ENCODE data around the gene ARID3A. TPM values are rescaled to one million over a fixed set of nuclear protein-coding genes. Genes with fewer than 3 reads are reported as not detected.
A peak's percentile ranks its signal among the peaks of the same experiment; 100 is the strongest.
"Not testable (repeated sequence)": the region's sequence is repeated elsewhere in the genome, so short reads cannot be mapped to it uniquely, and the experiment has no call there.

The ARID3A gene
- total RNA-seq, 1 donor from 2014 or later, result 5.0 TPM

DNA sequence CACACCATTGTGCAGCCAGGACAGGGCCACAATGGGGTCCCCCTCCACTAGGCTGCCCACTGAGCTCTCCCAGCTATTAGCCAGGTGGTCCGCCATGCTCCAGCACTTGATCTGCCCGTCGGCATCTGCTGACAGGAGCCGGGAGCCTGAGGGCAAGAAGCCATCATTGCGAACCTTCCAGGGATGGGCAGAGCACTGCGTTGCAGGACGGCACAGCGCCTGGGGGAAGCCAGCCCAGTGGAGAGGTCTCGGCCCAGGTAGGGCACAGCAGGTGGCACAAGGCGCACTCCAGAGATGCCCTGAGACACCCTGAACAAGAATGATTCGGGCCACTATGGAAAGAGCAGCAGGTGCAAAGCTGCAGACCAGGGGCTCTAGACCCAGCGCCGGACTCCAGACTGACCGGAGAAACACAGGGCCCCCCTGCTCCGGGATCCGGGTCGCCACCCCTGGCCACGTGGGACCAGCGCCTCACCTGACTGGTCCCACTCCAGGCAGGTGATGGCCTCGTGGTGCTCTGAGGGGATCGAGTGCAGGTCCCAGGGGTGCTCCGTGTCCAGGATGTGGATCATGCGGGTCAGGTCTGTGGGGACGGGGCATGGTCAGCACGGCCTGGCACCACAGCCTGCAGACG, 36.1 kb upstream of the ARID3A start:
- ATAC-seq (ENCODE audit: poor library complexity), result no peak
- intact Hi-C loops (cut with DNase I), result no loop called here
- no peak for DNase-seq

DNA sequence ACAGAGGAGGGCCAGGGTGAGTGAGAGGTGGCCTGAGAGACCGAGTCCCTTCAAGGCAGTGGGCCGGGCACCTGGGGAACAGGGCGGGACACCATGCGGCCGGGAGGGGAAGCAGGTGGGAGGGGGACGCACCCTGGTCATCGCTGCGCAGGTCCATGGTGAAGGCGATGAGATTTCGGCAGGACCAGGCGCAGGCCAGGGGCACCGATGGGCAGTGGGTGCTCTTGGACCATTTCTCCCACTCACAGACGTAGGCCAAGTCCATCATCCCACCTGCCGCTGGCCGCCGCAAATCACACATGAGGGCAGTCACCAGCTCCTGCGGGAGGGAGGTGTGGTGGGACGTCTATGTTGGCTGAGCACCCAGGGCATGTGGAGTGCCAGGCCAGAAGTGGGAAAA, 35.0 kb upstream of the ARID3A start:
- no peak for DNase-seq
- intact Hi-C loops (cut with DNase I), result no loop called here
- no peak for ATAC-seq (ENCODE audit: poor library complexity)

DNA sequence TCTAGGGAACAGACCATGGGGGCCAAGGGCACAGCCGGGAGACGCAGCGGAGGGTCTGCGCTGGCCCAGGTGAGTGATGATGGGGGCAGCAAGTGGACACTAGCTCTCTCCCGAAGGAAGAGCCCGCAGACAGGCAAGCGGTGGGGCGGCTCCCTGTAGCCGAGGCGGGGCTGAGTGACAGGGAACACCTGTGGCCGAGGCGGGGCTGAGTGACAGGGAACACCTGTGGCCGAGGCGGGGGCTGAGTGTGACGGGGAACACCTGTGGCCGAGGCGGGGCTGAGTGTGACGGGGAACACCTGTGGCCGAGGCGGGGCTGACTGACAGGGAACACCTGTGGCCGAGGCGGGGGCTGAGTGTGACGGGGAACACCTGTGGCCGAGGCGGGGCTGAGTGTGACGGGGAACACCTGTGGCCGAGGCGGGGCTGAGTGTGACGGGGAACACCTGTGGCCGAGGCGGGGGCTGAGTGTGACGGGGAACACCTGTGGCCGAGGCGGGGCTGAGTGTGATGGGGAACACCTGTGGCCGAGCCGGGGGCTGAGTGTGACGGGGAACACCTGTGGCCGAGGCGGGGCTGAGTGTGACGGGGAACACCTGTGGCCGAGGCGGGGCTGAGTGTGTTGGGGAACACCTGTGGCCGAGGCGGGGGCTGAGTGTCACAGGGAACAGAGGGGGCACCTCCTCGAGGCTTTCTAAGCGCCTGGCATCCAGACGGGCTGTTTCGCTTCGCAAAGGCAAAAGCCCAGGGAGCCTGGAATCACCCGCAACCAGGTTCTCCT, 34.2 kb upstream of the ARID3A start:
- DNase-seq; ATAC-seq (ENCODE audit: poor library complexity); intact Hi-C loops (cut with DNase I): not testable (repeated sequence)

DNA sequence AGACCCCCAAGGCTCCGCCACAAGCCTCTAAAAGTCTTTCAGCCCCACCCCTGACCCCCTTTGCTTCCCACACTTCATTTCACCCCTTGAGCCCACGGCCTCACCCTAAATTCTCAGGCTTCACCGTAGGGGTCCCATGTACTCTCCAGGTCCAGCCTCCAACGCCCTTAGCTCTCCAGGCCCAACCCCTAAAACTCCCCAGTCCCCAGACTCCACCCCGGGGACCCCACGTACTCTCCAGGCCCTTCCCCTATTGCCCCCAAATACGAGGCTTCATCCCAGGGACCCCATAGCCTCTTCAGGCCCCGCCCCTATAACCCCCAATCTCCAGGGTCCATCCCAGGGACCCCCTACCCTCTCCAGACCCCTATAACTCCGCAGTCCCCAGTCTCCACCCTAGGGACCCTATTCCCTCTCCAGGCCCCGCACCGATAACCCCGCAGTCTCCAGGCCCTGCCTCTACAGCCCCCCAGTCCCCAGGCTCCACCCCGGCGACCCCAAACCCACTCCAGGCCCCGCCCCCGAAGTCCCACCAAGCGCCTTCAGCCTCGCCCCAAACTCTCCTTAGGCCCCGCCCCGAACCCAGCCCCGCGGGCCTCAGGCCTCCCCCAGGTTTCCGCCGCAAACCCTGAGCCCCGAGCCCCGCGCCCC, 33.5 kb upstream of the ARID3A start:
- DNase-seq (peak; percentile 62), ATAC-seq (ENCODE audit: poor library complexity) (no peak)
- intact Hi-C loops (cut with DNase I), result no loop called here

DNA sequence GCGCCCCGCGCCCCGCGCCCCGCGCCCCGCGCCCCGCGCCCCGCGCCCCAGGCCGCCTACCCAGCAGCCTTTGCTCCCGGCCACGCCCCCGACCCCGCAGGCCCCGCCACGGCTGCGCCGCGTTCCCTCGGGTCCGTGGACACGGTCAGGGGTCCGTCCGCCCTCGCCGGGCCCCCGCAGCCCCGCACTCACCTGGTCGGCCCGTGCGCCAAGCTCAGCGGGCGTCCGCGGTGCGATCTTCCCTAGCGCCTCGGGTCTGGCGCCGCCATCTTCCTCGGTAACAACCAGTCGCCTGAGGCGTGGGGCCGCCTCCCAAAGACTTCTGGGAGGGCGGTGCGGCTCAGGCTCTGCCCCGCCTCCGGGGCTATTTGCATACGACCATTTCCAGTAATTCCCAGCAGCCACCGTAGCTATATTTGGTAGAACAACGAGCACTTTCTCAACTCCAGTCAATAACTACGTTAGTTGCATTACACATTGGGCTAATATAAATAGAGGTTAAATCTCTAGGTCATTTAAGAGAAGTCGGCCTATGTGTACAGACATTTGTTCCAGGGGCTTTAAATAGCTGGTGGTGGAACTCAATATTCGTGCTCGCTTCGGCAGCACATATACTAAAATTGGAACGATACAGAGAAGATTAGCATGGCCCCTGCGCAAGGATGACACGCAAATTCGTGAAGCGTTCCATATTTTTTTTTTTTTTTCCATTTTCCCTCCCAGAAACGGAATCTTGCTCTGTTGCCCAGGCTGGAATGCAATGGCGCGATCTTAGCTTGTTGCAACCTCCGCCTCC, 32.7 kb upstream of the ARID3A start, which contains the start of the genes MED16 and RNU6-9:
Gene MED16 (minus strand): TSS at position 294 of the 796 bp plus-strand sequence. CDS start 2,056 bp downstream, outside the sequence.
Gene RNU6-9 (plus strand): TSS at position 591 of the 796 bp plus-strand sequence.
- intact Hi-C loops (cut with DNase I), result no loop called here
- ATAC-seq (ENCODE audit: poor library complexity) (peak; percentile 98), DNase-seq (peak; percentile 95)

DNA sequence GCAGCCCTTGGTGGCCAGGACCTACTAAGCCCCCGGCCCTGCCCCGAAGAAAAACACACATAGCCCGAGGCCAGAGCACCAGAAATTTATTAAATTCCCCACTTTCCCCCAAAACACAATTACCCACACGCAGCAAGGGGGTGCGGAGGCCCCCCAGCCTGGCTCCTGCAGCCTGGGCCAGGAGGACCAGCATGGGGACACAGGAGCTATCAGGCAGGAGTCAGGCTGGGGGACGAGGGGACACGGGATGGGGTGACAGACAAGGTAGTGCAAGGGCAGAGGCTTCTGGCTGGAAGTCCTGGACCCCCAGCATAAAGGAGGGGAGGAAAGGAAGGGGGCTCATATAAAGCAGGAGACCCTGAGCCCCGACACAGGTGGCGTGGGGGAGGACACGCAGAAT, 29.4 kb upstream of the ARID3A start:
- intact Hi-C loops (cut with DNase I), result no loop called here
- ATAC-seq (ENCODE audit: poor library complexity) (no peak), DNase-seq (no peak)

DNA sequence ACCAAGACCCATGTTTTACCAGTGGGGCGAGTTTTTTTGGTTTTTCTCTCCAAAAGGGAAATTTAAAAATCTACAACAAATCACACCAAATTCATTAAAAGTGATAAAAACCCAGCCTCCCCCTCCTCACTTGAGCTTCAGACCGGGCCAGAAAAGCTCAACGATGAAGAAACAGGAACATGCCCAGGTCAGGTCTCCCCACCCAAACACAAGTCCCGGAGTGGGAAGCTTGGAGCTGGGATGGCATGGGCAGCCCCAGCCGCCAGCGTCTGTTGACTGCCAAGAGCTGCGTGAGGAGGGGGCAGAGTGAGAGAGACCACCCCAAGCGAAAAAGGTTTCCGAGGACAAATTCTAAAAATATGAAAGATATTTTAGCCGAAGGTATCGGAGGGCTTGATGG, 28.8 kb upstream of the ARID3A start:
- intact Hi-C loops (cut with DNase I), result no loop called here
- DNase-seq (no peak), ATAC-seq (ENCODE audit: poor library complexity) (no peak)

DNA sequence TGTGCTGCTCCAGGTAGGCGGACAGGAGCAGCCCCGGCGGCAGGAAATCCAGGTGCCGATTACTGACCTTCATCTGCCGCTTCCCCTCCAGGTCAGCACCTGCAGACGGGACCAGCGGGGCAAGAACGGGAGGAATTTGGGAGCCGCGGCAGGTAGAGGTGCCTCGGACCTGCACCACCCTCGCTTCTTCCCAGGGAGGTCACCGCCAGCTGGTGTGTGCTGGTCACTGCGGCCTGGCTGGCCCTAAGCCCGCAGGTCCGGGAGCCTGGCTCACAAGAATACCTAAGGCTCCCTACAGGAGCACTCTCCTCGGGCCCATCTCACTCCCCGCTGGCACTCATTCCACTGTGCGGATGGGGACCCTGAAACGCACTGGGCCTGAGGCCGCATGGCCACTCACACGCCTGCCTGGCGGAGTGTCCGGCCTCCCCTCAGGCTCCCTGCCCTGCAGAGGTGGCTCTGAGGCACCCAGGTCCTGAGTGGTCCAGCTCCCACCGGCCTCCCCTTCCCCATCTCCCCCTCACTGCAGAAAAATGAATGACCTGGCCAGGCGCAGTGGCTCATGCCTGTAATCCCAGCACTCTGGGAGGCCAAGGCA, 28.3 kb upstream of the ARID3A start:
- intact Hi-C loops (cut with DNase I), result no loop called here
- no peak for ATAC-seq (ENCODE audit: poor library complexity)
- no peak for DNase-seq

DNA sequence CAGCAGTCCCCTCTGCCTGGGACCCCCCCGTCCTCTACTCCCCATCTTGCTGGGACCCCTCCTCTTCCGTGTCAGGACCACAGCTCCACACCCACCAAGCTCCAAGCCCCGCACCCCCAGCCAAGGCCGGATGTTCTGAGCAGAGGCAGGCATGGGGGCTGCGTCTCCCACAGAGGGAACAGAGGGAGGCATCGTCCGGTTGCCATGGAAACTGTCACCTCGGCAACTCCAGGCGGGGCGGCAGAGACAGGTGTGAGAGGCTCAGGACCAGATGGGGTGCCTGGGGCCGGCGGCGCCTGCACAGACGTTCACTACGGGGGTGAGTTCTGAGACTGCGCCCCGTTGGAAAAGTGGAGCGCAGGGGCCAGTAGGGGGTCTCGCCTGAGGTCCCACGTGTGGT, 27.2 kb upstream of the ARID3A start:
- ATAC-seq (ENCODE audit: poor library complexity), result no peak
- intact Hi-C loops (cut with DNase I), result no loop called here
- no peak for DNase-seq

DNA sequence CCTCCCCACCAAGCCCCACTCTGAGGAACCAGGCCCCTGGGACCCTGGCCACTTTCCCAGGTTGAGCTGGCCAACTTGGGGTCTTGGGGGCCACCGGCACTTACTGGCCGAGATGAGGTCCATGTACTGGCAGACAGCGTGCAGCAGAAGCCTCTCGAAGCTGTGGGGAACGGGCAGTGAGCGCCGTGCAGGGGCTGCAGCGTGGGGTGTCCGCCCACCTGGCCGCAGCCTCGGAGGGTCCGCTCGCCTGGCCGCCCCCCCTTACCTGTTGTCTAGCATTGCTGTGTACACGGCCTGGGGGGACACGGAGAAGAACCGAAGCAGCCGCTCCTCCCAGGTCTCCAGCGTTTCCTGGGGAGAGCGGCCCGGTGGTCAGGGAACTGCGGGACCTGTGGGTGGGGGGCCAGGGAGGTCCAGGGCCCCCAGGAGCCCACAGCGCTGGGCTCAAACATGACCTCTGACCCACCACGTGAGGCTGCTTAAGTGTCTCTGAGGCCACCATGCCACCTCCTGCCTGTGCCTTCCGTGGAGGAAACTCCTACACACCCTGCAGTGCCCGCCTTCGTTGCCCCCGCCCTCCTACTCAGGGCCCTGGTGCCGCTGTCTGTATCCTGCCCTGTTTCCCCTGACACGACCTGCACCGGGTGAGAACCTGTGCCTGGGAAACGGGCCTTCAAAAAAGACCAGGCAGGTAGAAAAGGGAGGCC, 26.3 kb upstream of the ARID3A start:
- intact Hi-C loops (cut with DNase I), result no loop called here
- DNase-seq, result no peak
- ATAC-seq (ENCODE audit: poor library complexity), result no peak

DNA sequence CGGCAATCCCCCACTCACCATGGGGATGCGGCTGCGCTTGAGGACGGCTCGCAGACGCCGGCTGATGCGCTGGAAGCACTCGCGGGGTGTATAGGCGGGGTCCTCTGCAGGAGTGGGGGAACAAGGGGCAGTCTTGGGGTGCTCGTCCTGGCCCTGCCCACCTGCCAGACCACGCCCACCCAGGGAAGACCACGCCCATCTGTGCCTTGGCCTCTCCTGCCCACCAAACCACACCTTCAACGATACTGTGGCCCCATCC, 25.9 kb upstream of the ARID3A start:
- DNase-seq, result no peak
- intact Hi-C loops (cut with DNase I), result no loop called here
- ATAC-seq (ENCODE audit: poor library complexity), result no peak

DNA sequence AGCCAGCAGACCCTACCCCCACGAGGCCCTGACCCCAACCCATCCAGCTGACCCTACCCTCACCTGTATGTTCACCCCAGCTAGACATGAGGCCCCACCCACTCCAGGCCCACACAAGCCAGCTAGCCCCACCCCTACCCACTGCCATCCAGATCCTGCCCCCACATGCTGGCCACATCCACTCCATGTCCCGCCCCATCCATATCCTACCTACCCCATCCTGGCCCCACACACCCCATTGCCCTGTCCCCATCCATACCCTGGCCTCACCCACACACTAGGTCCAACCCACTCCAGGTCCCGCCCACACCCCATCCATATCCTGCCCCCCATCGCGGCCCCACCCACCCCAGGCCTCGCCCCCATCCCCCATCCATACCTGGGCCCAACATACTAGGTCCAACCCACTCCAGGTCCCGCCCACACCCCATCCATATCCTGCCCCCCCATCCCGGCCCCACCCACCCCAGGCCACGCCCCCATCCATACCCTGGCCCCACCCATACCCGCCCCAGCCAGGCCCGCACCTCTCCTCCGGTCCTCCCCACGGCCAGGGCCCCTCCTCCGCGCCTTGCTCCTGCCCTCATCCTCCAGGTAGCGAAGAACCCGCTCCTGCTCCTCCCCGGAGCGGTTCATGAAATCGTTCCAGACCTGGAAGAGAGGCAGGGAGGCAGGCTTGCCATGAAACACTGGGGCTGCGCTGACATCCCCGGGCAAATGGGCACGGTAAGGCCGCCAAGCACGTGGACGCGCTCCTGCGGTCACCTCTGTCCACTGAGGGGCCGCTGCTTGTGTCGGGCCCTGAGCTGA, 25.3 kb upstream of the ARID3A start:
- DNase-seq (no peak), ATAC-seq (ENCODE audit: poor library complexity) (peak; percentile 30)
- intact Hi-C loops (cut with DNase I), result no loop called here

DNA sequence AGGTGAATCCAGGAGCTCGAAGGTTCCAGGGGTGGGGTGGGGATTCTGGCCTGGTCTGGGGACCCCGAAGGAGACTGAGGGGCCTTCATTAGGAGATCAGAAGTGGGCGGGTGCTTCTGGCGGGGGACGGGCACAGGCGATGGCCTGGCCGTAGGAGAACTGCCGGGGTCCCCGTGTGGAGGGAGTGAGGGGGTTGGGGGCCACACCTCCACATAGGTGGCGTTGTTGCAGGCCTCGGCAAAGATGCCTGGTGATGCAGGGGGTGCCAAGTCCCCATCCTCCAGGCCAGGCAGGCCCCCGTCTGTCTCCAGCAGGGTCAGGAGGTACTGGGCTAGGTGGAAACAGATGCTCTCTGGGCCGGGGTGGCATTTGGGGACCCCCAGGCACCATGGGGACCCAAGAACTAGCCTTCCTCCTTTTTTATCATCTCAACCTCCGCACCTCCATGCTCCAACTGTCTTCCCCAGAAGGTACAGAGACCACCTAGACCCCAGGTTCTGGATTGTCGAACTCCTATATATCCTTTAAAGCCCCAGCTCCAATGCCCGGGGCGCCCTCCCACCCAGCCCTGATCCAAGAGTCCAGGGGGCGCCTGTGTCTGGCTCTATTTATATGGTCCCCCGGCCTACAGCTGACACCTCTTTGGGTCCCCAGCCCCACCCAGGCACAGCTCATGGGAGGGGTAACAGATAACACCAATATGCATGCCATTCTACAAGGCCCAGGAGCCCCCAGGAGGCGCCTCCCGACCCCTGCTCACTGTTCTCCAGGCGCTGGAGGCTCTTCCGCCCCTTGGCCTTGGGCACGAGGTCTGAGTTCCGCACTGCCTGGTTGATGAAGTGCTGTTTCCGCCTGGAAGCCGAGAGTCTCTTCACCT, 24.4 kb upstream of the ARID3A start:
- ATAC-seq (ENCODE audit: poor library complexity), result no peak

DNA sequence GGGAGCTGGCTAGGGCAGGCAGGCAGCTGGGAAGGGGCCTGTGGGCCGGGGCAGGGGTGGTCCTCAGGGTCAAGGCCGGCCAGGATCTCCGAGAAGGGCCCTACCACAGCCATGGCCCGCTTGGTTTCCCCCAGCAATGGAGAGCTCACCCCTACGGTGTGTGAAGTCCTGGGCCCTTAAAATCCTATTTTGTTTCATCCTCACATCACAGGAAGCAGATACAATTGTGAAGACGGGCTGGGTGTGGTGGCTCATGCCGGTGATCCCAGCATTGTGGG, 23.8 kb upstream of the ARID3A start:
- no peak for ATAC-seq (ENCODE audit: poor library complexity)
- no peak for DNase-seq
- intact Hi-C loops (cut with DNase I), result no loop called here

More for the DNA sequence above, 24.4 kb upstream of the ARID3A start:
- no peak for DNase-seq
- intact Hi-C loops (cut with DNase I), result no loop called here

DNA sequence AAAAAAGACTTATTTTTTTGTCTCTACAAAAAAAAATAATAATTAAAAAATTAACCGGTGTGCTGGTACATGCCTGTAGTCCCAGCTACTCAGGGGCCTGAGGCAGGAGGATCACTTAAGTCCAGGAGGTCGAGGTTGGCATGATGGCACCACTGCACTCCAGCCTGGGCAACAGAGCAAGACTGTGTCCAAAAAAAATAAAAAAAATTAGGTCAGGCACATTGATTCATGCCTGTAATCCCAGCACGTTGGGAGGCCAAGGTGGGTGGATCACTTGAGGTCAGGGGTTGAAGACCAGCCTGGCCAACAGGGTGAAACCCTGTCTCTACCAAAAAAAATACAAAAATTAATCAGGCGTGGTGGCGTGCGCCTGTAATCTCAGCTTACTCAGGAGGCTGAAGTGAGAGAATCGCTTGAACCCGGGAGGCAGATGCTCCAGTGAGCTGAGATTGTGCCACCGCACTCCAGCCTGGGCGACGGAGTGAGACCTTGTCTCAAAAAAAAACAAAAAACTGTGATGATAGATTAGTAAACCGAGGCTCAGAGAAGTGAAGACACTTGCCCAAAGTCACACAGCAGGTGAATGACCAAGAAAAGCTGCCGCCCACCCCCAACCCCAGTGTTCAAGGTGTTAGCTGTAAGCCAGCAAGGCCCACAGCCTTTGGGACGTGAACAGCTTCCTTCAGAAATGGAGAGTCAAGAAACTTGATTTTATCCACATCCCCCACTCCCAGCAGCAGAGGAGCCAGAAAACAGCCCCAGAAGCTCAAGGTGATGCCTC, 23.2 kb upstream of the ARID3A start:
- ATAC-seq (ENCODE audit: poor library complexity) (no peak), DNase-seq (no peak)
- intact Hi-C loops (cut with DNase I), result no loop called here

DNA sequence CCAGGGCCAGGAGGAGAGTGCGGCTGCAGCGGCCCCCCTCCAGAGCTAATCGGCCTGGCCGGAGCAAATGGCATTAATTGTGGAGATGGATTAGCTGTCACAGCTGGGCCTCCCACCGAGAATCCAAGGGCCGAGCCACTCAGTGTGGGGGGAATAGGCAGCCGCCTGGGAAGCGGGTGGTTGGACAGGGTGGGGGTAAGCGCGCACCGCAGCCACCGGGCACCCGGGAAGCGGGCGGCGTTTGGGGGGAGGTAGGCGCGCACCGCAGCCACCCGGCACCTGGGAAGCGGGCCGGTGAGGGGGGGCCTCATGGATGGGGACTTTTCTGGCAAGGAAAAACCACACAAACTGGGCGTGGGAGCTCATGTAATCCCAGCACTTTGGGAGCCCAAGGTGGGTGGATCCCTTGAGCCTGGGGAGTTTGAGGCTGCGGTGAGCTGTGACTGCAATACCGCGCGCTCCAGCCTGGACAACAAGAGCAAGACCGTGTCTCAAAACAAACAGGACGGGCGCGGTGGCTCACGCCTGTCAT, 22.5 kb upstream of the ARID3A start:
- ATAC-seq (ENCODE audit: poor library complexity) (no peak), DNase-seq (no peak)
- intact Hi-C loops (cut with DNase I), result no loop called here

Data from Right ventricle myocardium superior (tissue), 1 donor.